Type B pancreatic cell (in vitro differentiated cells): Measurements from ENCODE around the gene TICRR. TPM values are rescaled to one million over a fixed set of nuclear protein-coding genes. Genes with fewer than 3 reads are reported as not detected.
"Not testable (repeated sequence)": the region's sequence is repeated elsewhere in the genome, so short reads cannot be mapped to it uniquely, and the experiment has no call there.

ENCODE experiments used
- DNase-seq: peaks from one replicate; pipeline ENCODE4 v3.0.0; 2021; ENCODE audit warnings: mixed read lengths; ENCODE audit not compliant: unreplicated experiment; ENCODE audit errors: extremely low spot score
- H3K27ac Mint-ChIP-seq: 2 replicates; pipeline ENCODE4 v1.8.0; 2021; ENCODE audit warnings: mild to moderate bottlenecking, mixed read lengths
- H3K27me3 Mint-ChIP-seq: 2 replicates; pipeline ENCODE4 v1.8.0; 2021; ENCODE audit warnings: mixed read lengths
- H3K36me3 Mint-ChIP-seq: 2 replicates; pipeline ENCODE4 v1.8.0; 2021; ENCODE audit warnings: mixed read lengths
- H3K4me1 Mint-ChIP-seq: one replicate; pipeline ENCODE4 v1.8.0; 2021; ENCODE audit warnings: mixed read lengths; ENCODE audit not compliant: unreplicated experiment
- H3K4me3 Mint-ChIP-seq: 2 replicates; pipeline ENCODE4 v1.8.0; 2021; ENCODE audit warnings: mild to moderate bottlenecking, mixed read lengths
- H3K9me3 Mint-ChIP-seq: 2 replicates; pipeline ENCODE4 v1.8.0; 2021; ENCODE audit warnings: mixed read lengths
- CTCF ChIP-seq: fragments of 200-600 bp; sonication (generic); conservative IDR thresholded peaks from 2 replicates; pipeline ENCODE4 v1.5.0; 2021; ENCODE audit warnings: antibody characterized with exemption, mild to moderate bottlenecking
- total RNA-seq: library from RNA; stranded (reverse); gene quantifications from 2 replicates; pipeline ENCODE4 v1.2.1, GENCODE V29; 2021; ENCODE audit warnings: low replicate concordance

TICRR gene
- total RNA-seq, 1 donor from 2014 or later: 23.4 TPM

GRCh38 chr15:89569090-89569745, 6.1 kb upstream of the TICRR start:
- Mint-ChIP-seq H3K9me3 (peaks cover 4% of the 10 kb centered on the region), H3K4me3 (no peak overlapping the region), H3K36me3 (no peaks in the 10 kb centered on the region), H3K4me1 (no peaks in the 10 kb centered on the region), H3K27ac (no peak overlapping the region), H3K27me3 (peaks cover 22% of the 10 kb centered on the region)
- TF ChIP-seq CTCF: no peak
- no peak for DNase-seq

- Mint-ChIP-seq H3K4me3 (peak overlapping the region; percentile 87), H3K27me3 (peaks cover 15% of the 10 kb centered on the region), H3K36me3 (peaks cover 4% of the 10 kb centered on the region), H3K4me1 (peaks cover 23% of the 10 kb centered on the region), H3K9me3 (no peaks in the 10 kb centered on the region), H3K27ac (peak overlapping the region; percentile 54)
- no peak for DNase-seq
- no peak for TF ChIP-seq CTCF
Measured at GRCh38 chr15:89575656-89576416, 567 bp downstream of the TICRR start.

GRCh38 chr15:89576417-89576773, 1.1 kb downstream of the TICRR start:
- Mint-ChIP-seq H3K27ac (peak overlapping the region; percentile 54), H3K4me3 (peak overlapping the region; percentile 87), H3K9me3 (no peaks in the 10 kb centered on the region), H3K36me3 (peaks cover 4% of the 10 kb centered on the region), H3K4me1 (peaks cover 23% of the 10 kb centered on the region), H3K27me3 (peaks cover 14% of the 10 kb centered on the region)
- DNase-seq: no peak
- no peak for TF ChIP-seq CTCF

GRCh38 chr15:89577776-89578115, 2.5 kb downstream of the TICRR start:
- Mint-ChIP-seq H3K4me1 (peaks cover 23% of the 10 kb centered on the region), H3K36me3 (peaks cover 4% of the 10 kb centered on the region), H3K9me3 (no peaks in the 10 kb centered on the region), H3K4me3 (peak overlapping the region; percentile 76), H3K27ac (no peak overlapping the region), H3K27me3 (peaks cover 3% of the 10 kb centered on the region)
- no peak for TF ChIP-seq CTCF
- no peak for DNase-seq

GRCh38 chr15:89578146-89578545, 2.9 kb downstream of the TICRR start:
- Mint-ChIP-seq H3K27ac (no peak overlapping the region), H3K4me3 (peak overlapping the region; percentile 76), H3K9me3 (no peaks in the 10 kb centered on the region), H3K36me3 (peaks cover 4% of the 10 kb centered on the region), H3K27me3 (peaks cover 3% of the 10 kb centered on the region), H3K4me1 (peaks cover 23% of the 10 kb centered on the region)
- no peak for TF ChIP-seq CTCF
- DNase-seq: no peak

GRCh38 chr15:89580747-89581146, 5.5 kb downstream of the TICRR start:
- H3K27ac Mint-ChIP-seq, H3K4me3 Mint-ChIP-seq, H3K9me3 Mint-ChIP-seq, H3K36me3 Mint-ChIP-seq, DNase-seq, H3K27me3 Mint-ChIP-seq: not testable (repeated sequence)
- peaks cover 23% of the 10 kb centered on the region for H3K4me1 Mint-ChIP-seq
